ENCODE results near the gene CCDC38. TPM values are rescaled to one million over a fixed set of nuclear protein-coding genes. Genes with fewer than 3 reads are reported as not detected.
"Not testable (repeated sequence)": the region's sequence is repeated elsewhere in the genome, so short reads cannot be mapped to it uniquely, and the experiment has no call there.

CCDC38 gene
- total and polyA plus RNA-seq, 10 of the 15 experiments (the other 5 are each of a cell fraction or from before 2014, with no cell fraction given): 0.04 to 0.05 TPM; not detected in 8

DNA sequence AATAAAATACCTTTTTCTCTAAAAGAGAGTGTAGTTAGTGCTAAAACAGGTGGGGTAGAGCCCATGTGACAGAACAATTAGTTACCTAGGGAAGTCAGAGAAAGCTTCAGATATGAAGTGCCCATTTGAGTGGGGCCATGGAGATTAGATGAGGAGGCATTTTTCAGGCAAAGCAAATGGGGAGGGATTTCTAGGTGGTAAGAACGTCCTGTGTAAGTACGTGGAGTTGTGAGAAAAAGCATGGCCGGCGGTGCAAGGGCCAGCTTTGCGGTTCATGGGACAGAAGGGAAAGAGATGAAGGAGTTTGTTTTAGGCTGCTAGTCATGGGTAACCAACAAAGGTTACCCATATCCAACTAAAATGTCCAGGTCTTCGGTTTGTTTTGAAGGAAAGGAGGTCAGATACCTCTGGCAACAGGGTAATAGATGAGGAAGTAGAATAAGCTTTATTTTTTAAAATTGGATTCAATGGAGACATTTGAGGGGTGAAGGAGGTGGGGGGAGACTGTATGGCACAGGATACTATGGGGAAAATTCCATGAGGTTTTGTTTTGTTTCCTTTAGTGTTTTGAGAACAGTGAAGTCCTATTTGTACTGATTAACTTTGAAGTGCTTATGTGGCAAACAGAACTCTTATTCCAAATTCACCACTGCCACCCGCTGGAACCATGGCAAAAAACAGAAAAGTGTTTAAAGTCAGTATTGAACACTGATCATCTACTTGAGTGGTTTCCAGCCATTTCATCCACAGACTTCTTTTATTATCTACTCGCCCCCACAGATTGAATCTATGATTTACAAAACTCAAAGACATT lies 93.6 kb downstream of the CCDC38 start:
- RAD21 ChIA-PET (ENCODE audit: unreplicated experiment): no interaction called here
- Histone ChIP-seq H3K27me3 (replicated peaks in 1 of 2; ENCODE audit: control insufficient read depth in 2 of 2, insufficient read depth in 2 of 2, low read length in 1 of 2) (peaks cover 0 to 3% of the 10 kb centered on the region in 2 experiments; a peak in 2 of 4 replicates), H2AFZ (ENCODE audit: control insufficient read depth, low read depth, low read length) (no peak overlapping the region), H3K4me3 (no peak overlapping the region), H4K20me1 (ENCODE audit: control insufficient read depth, insufficient read depth) (no peaks in the 10 kb centered on the region), H3K79me2 (ENCODE audit: control insufficient read depth, insufficient read depth, low read length) (no peaks in the 10 kb centered on the region), H3K36me3 (ENCODE audit: control insufficient read depth in 2 of 2, insufficient read depth in 2 of 2, low read length in 1 of 2) (no peaks in the 10 kb centered on the region), H3K4me2 (ENCODE audit: control insufficient read depth, insufficient read depth) (no peak overlapping the region), H3K9me3 (replicated peaks; ENCODE audit: control insufficient read depth, insufficient read depth, low read length) (no peaks in the 10 kb centered on the region), H3K4me1 (ENCODE audit: control insufficient read depth, insufficient read depth, low read length) (no peaks in the 10 kb centered on the region), H3K27ac (ENCODE audit: control insufficient read depth, insufficient read depth) (no peak overlapping the region), H3K9ac (ENCODE audit: control insufficient read depth, insufficient read depth, low read length) (no peak overlapping the region)
- SMC1A ChIA-PET (ENCODE audit: uncharacterized antibody, unreplicated experiment): interaction anchor here (0.6 to 1.4 kb wide), 2 partner anchors 21 to 668 kb away, joined by 3 read pairs; no protein-coding TSS in a partner anchor
- ATAC-seq (no peak), DNase-seq (ENCODE audit: low read depth, low spot score) (no peak), FAIRE-seq (no peak)
- TF ChIP-seq ZNF274 (IDR thresholded peaks at IDR 0.05; ENCODE audit: insufficient read depth, insufficient read length) (no peak), RAD21 (IDR thresholded peaks at IDR 0.05; ENCODE audit: insufficient read depth, low read depth, low read length) (peak; percentile 40; the same call in 1 of the 2 replicates), MYC (IDR thresholded peaks at IDR 0.05; ENCODE audit: insufficient read depth, insufficient read length, insufficient replicate concordance, low read length, severe bottlenecking) (no peak), SMC3 (IDR thresholded peaks at IDR 0.05; ENCODE audit: borderline replicate concordance, low read length) (peak; percentile 16; the same call in 1 of the 2 replicates)
- TF ChIP-seq, protein P1, sequence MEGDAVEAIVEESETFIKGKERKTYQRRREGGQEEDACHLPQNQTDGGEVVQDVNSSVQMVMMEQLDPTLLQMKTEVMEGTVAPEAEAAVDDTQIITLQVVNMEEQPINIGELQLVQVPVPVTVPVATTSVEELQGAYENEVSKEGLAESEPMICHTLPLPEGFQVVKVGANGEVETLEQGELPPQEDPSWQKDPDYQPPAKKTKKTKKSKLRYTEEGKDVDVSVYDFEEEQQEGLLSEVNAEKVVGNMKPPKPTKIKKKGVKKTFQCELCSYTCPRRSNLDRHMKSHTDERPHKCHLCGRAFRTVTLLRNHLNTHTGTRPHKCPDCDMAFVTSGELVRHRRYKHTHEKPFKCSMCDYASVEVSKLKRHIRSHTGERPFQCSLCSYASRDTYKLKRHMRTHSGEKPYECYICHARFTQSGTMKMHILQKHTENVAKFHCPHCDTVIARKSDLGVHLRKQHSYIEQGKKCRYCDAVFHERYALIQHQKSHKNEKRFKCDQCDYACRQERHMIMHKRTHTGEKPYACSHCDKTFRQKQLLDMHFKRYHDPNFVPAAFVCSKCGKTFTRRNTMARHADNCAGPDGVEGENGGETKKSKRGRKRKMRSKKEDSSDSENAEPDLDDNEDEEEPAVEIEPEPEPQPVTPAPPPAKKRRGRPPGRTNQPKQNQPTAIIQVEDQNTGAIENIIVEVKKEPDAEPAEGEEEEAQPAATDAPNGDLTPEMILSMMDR (IDR thresholded peaks at IDR 0.05 in 2 of 3, conservative IDR thresholded peaks at IDR 0.05 in 1 of 3; ENCODE audit: control insufficient read depth in 2 of 3, extremely low read depth in 1 of 3, insufficient read depth in 1 of 3, low read depth in 3 of 3, low read length in 3 of 3): peak in 2 of 3 experiments; percentile 5 to 24; a peak in 2 of 6 replicates
- TF ChIP-seq, protein P2, sequence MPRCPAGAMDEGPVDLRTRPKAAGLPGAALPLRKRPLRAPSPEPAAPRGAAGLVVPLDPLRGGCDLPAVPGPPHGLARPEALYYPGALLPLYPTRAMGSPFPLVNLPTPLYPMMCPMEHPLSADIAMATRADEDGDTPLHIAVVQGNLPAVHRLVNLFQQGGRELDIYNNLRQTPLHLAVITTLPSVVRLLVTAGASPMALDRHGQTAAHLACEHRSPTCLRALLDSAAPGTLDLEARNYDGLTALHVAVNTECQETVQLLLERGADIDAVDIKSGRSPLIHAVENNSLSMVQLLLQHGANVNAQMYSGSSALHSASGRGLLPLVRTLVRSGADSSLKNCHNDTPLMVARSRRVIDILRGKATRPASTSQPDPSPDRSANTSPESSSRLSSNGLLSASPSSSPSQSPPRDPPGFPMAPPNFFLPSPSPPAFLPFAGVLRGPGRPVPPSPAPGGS (IDR thresholded peaks at IDR 0.05; ENCODE audit: borderline replicate concordance, insufficient read depth, low read depth, low read length, poor library complexity, severe bottlenecking): no peak
- intact Hi-C loops (cut with micrococcal nuclease; ENCODE audit: unreplicated experiment) (no loop called here), in situ Hi-C loops (cut with MboI) (no loop called here)
- 49% methylated on average over 8 of the region's 8 CpGs for WGBS (ENCODE audit: insufficient coverage, insufficient replicate concordance, low lambda C conversion rate, missing lambda C conversion rate)
- no TSS peak for BruUV-seq (replicated peaks)
- CTCF ChIA-PET: interaction anchor here (0.6 kb wide), 1 partner anchor 34 kb away, joined by 3 read pairs; no protein-coding TSS in a partner anchor
- POLR2A ChIA-PET: no interaction called here

DNA sequence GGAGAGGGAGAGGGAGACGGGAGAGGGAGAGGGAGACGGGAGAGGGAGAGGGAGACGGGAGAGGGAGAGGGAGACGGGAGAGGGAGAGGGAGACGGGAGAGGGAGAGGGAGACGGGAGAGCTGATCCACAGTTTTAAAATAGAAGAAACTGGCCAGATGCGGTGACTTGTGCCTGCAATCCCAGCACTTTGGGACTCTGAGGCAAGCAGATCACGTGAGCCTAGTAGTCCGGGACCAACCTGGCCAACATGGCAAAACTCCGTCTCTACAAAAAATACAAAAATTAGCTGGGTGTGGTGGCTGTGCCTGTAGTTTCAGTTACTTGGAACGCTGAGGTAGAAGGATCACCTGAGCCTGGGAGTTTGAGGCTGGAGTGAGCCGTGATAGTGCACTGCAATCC lies 100.0 kb downstream of the CCDC38 start:
- DNase-seq (ENCODE audit: low read depth, low spot score); H4K20me1 ChIP-seq (ENCODE audit: control insufficient read depth, insufficient read depth); CTCF ChIA-PET; H2AFZ ChIP-seq (ENCODE audit: control insufficient read depth, low read depth, low read length); POLR2A ChIA-PET; H3K9ac ChIP-seq (ENCODE audit: control insufficient read depth, insufficient read depth, low read length); RAD21 ChIA-PET (ENCODE audit: unreplicated experiment); BruUV-seq (replicated peaks); ATAC-seq; H3K79me2 ChIP-seq (ENCODE audit: control insufficient read depth, insufficient read depth, low read length); H3K4me3 ChIP-seq; H3K27me3 ChIP-seq (replicated peaks in 1 of 2; ENCODE audit: control insufficient read depth in 2 of 2, insufficient read depth in 2 of 2, low read length in 1 of 2); H3K27ac ChIP-seq (ENCODE audit: control insufficient read depth, insufficient read depth); H3K4me2 ChIP-seq (ENCODE audit: control insufficient read depth, insufficient read depth); FAIRE-seq; H3K9me3 ChIP-seq (replicated peaks; ENCODE audit: control insufficient read depth, insufficient read depth, low read length); H3K4me1 ChIP-seq (ENCODE audit: control insufficient read depth, insufficient read depth, low read length); in situ Hi-C loops (cut with MboI); H3K36me3 ChIP-seq (ENCODE audit: control insufficient read depth in 2 of 2, insufficient read depth in 2 of 2, low read length in 1 of 2); intact Hi-C loops (cut with micrococcal nuclease; ENCODE audit: unreplicated experiment): not testable (repeated sequence)
- 61% methylated on average over 6 of the region's 12 CpGs for WGBS (ENCODE audit: insufficient coverage, insufficient replicate concordance, low lambda C conversion rate, missing lambda C conversion rate)
- SMC1A ChIA-PET (ENCODE audit: uncharacterized antibody, unreplicated experiment): interaction anchor here (0.8 kb wide), 1 partner anchor 143 kb away, joined by 3 read pairs; no protein-coding TSS in a partner anchor

All from GM12878 (cell line).